Measurements from ENCODE around the gene FOXL2. TPM values are rescaled to one million over a fixed set of nuclear protein-coding genes. Genes with fewer than 3 reads are reported as not detected.

The FOXL2 gene
- total RNA-seq, 4 donors from 2014 or later: not detected

GRCh38 chr3:138941259-138941885, 5.6 kb downstream of the FOXL2 start:
- no peak for TF ChIP-seq CTCF (IDR thresholded peaks at IDR 0.05; ENCODE audit: low read depth)

- TF ChIP-seq CTCF (IDR thresholded peaks at IDR 0.05; ENCODE audit: low read depth): no peak
These were observed 6.5 kb downstream of the FOXL2 start for GRCh38 chr3:138940446-138940845.

GRCh38 chr3:138939561-138940241, 7.2 kb downstream of the FOXL2 start:
- TF ChIP-seq CTCF (IDR thresholded peaks at IDR 0.05; ENCODE audit: low read depth): no peak

- TF ChIP-seq CTCF (IDR thresholded peaks at IDR 0.05; ENCODE audit: low read depth): no peak
These were observed 7.9 kb downstream of the FOXL2 start for GRCh38 chr3:138938877-138939560.

GRCh38 chr3:138938056-138938876, 8.7 kb downstream of the FOXL2 start:
- no peak for TF ChIP-seq CTCF (IDR thresholded peaks at IDR 0.05; ENCODE audit: low read depth)

- no peak for TF ChIP-seq CTCF (IDR thresholded peaks at IDR 0.05; ENCODE audit: low read depth)
These were observed 9.3 kb downstream of the FOXL2 start for GRCh38 chr3:138937690-138938055.
